Activated naive CD4-positive, alpha-beta T cell treated with anti-CD3 and anti-CD28 coated beads for 36 hours (primary cell): ENCODE measurements around the gene RPL38. TPM values are rescaled to one million over a fixed set of nuclear protein-coding genes. Genes with fewer than 3 reads are reported as not detected.
"Not testable (repeated sequence)": the region's sequence is repeated elsewhere in the genome, so short reads cannot be mapped to it uniquely, and the experiment has no call there.

Experiments used
- CTCF ChIA-PET: fragments of 350-600 bp; sonication (Branson Sonifier 250); formaldehyde crosslinking; loops from one replicate; lab custom pipeline; 2021; ENCODE audit warnings: antibody characterized with exemption; lab: Charles Lee
- DNase-seq: peaks from one replicate; pipeline ENCODE4 v3.0.0-alpha.2; 2020
- H3K27ac Mint-ChIP-seq: one replicate; pipeline ENCODE4 v1.8.0; 2021; ENCODE audit warnings: mild to moderate bottlenecking, mixed read lengths
- H3K27me3 Mint-ChIP-seq: one replicate; pipeline ENCODE4 v1.8.0; 2021; ENCODE audit warnings: low read depth, mixed read lengths
- H3K36me3 Mint-ChIP-seq: one replicate; pipeline ENCODE4 v1.8.0; 2021; ENCODE audit warnings: low read depth, mixed read lengths
- H3K4me1 Mint-ChIP-seq: one replicate; pipeline ENCODE4 v1.8.0; 2021; ENCODE audit warnings: low read depth, mixed read lengths
- H3K4me3 Mint-ChIP-seq: one replicate; pipeline ENCODE4 v1.8.0; 2021; ENCODE audit warnings: mild to moderate bottlenecking, moderate library complexity, mixed read lengths
- H3K9me3 Mint-ChIP-seq: one replicate; pipeline ENCODE4 v1.8.0; 2021; ENCODE audit warnings: mixed read lengths
- intact Hi-C: fragments of 100-400 bp; cut with micrococcal nuclease; formaldehyde crosslinking; loops from one replicate; pipeline ENCODE4 v1.15.1; 2023
- total RNA-seq, 2 experiments: library from RNA; stranded (reverse); gene quantifications; one replicate each; pipeline ENCODE4 v1.2.3, GENCODE V29; 2021

Gene RPL38
- total RNA-seq, 2 experiments from 2014 or later, result 1,784 to 1,916 TPM

GRCh38 chr17:74187761-74188160 is 15.7 kb upstream of the RPL38 start:
- Mint-ChIP-seq H3K4me1 (no peaks in the 10 kb centered on the region), H3K27me3 (no peaks in the 10 kb centered on the region), H3K36me3 (no peaks in the 10 kb centered on the region), H3K9me3 (no peaks in the 10 kb centered on the region), H3K4me3 (no peak overlapping the region), H3K27ac (no peak overlapping the region)
- CTCF ChIA-PET, result interaction anchor here (1.9 kb wide), 1 partner anchor 12 kb away, joined by 9 read pairs; no protein-coding TSS in a partner anchor
- no peak for DNase-seq
- intact Hi-C loops, result no loop called here

GRCh38 chr17:74188687-74189086 is 14.8 kb upstream of the RPL38 start:
- H3K4me1 Mint-ChIP-seq, H3K27ac Mint-ChIP-seq, H3K27me3 Mint-ChIP-seq, intact Hi-C loops, DNase-seq, H3K9me3 Mint-ChIP-seq, H3K4me3 Mint-ChIP-seq, H3K36me3 Mint-ChIP-seq: not testable (repeated sequence)
- CTCF ChIA-PET, result interaction anchor here (1.4 to 1.9 kb wide), 2 partner anchors 11 kb away, joined by 5 to 9 read pairs; no protein-coding TSS in a partner anchor

GRCh38 chr17:74190154-74190553 is 13.3 kb upstream of the RPL38 start:
- Mint-ChIP-seq H3K4me3 (no peak overlapping the region), H3K9me3 (no peaks in the 10 kb centered on the region), H3K4me1 (no peaks in the 10 kb centered on the region), H3K36me3 (no peaks in the 10 kb centered on the region), H3K27me3 (peaks cover 6% of the 10 kb centered on the region), H3K27ac (no peak overlapping the region)
- CTCF ChIA-PET, result interaction anchor here (1.0 to 1.4 kb wide), 2 partner anchors 9 to 13 kb away, joined by 5 read pairs; no protein-coding TSS in a partner anchor
- intact Hi-C loops, result no loop called here
- DNase-seq, result no peak

- intact Hi-C loops, result no loop called here
- Mint-ChIP-seq H3K36me3 (no peaks in the 10 kb centered on the region), H3K4me3 (no peak overlapping the region), H3K4me1 (no peaks in the 10 kb centered on the region), H3K27ac (no peak overlapping the region), H3K9me3 (no peaks in the 10 kb centered on the region), H3K27me3 (peaks cover 12% of the 10 kb centered on the region)
- DNase-seq, result no peak
- CTCF ChIA-PET, result interaction anchor here (1.5 to 1.6 kb wide), 2 partner anchors 8 to 10 kb away, joined by 5 to 10 read pairs; no protein-coding TSS in a partner anchor
These were observed 12.6 kb upstream of the RPL38 start for GRCh38 chr17:74190807-74191406.

GRCh38 chr17:74192950-74193781 is 10.3 kb upstream of the RPL38 start:
- H3K27ac Mint-ChIP-seq, result no peak overlapping the region
- intact Hi-C loops, result no loop called here
- DNase-seq, result no peak
- CTCF ChIA-PET, result no interaction called here
- no peaks in the 10 kb centered on the region for H3K4me1 Mint-ChIP-seq
- peaks cover 15% of the 10 kb centered on the region for H3K27me3 Mint-ChIP-seq
- H3K9me3 Mint-ChIP-seq, result no peaks in the 10 kb centered on the region
- no peaks in the 10 kb centered on the region for H3K36me3 Mint-ChIP-seq
- no peak overlapping the region for H3K4me3 Mint-ChIP-seq

GRCh38 chr17:74194682-74195081 is 8.8 kb upstream of the RPL38 start:
- no peak overlapping the region for H3K4me3 Mint-ChIP-seq
- H3K9me3 Mint-ChIP-seq, result no peaks in the 10 kb centered on the region
- CTCF ChIA-PET, result no interaction called here
- intact Hi-C loops, result no loop called here
- H3K4me1 Mint-ChIP-seq, result peaks cover 2% of the 10 kb centered on the region
- H3K27ac Mint-ChIP-seq, result no peak overlapping the region
- no peaks in the 10 kb centered on the region for H3K36me3 Mint-ChIP-seq
- no peak for DNase-seq
- H3K27me3 Mint-ChIP-seq, result peaks cover 15% of the 10 kb centered on the region

GRCh38 chr17:74196541-74197317 is 6.7 kb upstream of the RPL38 start:
- CTCF ChIA-PET, result no interaction called here
- intact Hi-C loops, result no loop called here
- H3K36me3 Mint-ChIP-seq, result no peaks in the 10 kb centered on the region

GRCh38 chr17:74197801-74198200 is 5.7 kb upstream of the RPL38 start:
- CTCF ChIA-PET, result no interaction called here
- Mint-ChIP-seq H3K36me3 (no peaks in the 10 kb centered on the region), H3K9me3 (no peaks in the 10 kb centered on the region), H3K4me1 (peaks cover 3% of the 10 kb centered on the region), H3K4me3 (no peak overlapping the region), H3K27ac (no peak overlapping the region), H3K27me3 (peaks cover 25% of the 10 kb centered on the region)
- no peak for DNase-seq
- intact Hi-C loops, result loop anchor here (2.0 kb wide), 1 partner anchor 189 kb away; no protein-coding TSS in a partner anchor

More at GRCh38 chr17:74196541-74197317, 6.7 kb upstream of the RPL38 start:
- Mint-ChIP-seq H3K27ac (no peak overlapping the region), H3K4me1 (peaks cover 3% of the 10 kb centered on the region), H3K4me3 (no peak overlapping the region), H3K27me3 (peaks cover 25% of the 10 kb centered on the region), H3K9me3 (no peaks in the 10 kb centered on the region)
- DNase-seq, result no peak

- no peak for DNase-seq
- CTCF ChIA-PET, result interaction anchor here (0.6 to 2.4 kb wide), 7 partner anchors 7 to 197 kb away, joined by 3 to 12 read pairs (median 9); partner anchors contain the start of gene TTYH2
- peaks cover 28% of the 10 kb centered on the region for H3K27me3 Mint-ChIP-seq
These were observed 4.8 kb upstream of the RPL38 start for GRCh38 chr17:74198694-74199093.

GRCh38 chr17:74199306-74200092 is 4.0 kb upstream of the RPL38 start:
- CTCF ChIA-PET, result interaction anchor here (0.7 to 2.4 kb wide), 14 partner anchors 8 to 198 kb away, joined by 3 to 12 read pairs (median 4); partner anchors contain the start of gene TTYH2
- Mint-ChIP-seq H3K4me3 (no peak overlapping the region), H3K27ac (no peak overlapping the region), H3K4me1 (peaks cover 8% of the 10 kb centered on the region), H3K9me3 (no peaks in the 10 kb centered on the region), H3K27me3 (peaks cover 26% of the 10 kb centered on the region), H3K36me3 (peaks cover 10% of the 10 kb centered on the region)
- intact Hi-C loops, result loop anchor here (2.0 kb wide), 1 partner anchor 191 kb away; no protein-coding TSS in a partner anchor
- DNase-seq, result peak; percentile 69

More at GRCh38 chr17:74198694-74199093, 4.8 kb upstream of the RPL38 start:
- Mint-ChIP-seq H3K36me3 (peaks cover 4% of the 10 kb centered on the region), H3K9me3 (no peaks in the 10 kb centered on the region), H3K4me1 (peaks cover 8% of the 10 kb centered on the region), H3K4me3 (no peak overlapping the region), H3K27ac (no peak overlapping the region)
- intact Hi-C loops, result loop anchor here (2.0 kb wide), 1 partner anchor 190 kb away; no protein-coding TSS in a partner anchor

GRCh38 chr17:74200112-74200511 is 3.4 kb upstream of the RPL38 start:
- Mint-ChIP-seq H3K27ac (no peak overlapping the region), H3K9me3 (no peaks in the 10 kb centered on the region), H3K27me3 (peaks cover 22% of the 10 kb centered on the region), H3K4me3 (no peak overlapping the region), H3K36me3 (peaks cover 15% of the 10 kb centered on the region), H3K4me1 (peaks cover 12% of the 10 kb centered on the region)
- intact Hi-C loops, result no loop called here
- CTCF ChIA-PET, result interaction anchor here (0.7 to 2.4 kb wide), 13 partner anchors 8 to 115 kb away, joined by 3 to 12 read pairs (median 5); partner anchors contain the start of gene TTYH2
- DNase-seq, result no peak
